ENCODE results near the gene ITPR2.
"Not testable (repeated sequence)": the region's sequence is repeated elsewhere in the genome, so short reads cannot be mapped to it uniquely, and the experiment has no call there.

Gene ITPR2

DNA sequence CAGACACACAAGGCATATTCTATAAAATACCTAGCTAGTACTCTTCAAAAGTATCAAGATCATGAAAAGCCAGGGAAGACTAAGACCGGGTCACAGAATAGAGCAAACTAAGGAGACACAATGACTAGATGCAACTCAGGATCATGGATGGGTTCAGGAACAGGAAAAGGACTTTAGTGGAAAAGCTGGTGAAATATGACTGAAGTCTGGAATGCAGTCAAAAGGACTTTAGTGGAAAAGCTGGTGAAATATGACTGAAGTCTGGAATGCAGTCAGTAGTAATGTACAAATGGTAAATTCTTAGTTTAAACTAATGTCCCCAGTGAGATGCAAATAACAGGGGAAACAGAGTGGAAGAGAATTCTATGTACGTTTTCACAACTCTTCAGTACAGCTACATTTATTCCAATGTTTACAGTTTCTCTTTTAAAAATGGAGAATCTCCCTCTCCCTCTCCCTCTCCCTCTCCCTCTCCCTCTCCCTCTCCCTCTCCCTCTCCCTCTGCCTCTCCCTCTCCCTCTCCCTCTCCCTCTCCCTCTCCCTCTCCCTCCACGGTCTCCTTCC is 49.1 kb downstream of the ITPR2 start:
- DNase-seq: not testable (repeated sequence)

DNA sequence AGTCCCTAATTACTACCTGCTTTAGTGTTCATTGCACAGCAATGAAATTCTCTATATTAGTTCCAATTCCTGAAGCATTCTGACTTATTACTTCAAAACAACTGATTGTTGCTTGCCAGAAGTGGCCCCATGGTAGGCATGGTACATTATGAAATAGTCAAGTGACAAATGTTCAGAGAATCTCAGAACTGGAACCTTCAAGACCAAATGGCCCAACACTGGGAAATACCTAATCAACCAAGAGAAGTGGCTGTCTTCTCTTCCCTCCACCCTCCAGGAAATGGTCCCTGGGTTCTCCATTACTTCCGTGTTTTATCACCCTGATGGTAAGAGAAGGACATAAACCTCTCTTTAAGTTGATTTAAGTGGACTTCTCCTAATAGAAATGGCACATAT is 49.9 kb downstream of the ITPR2 start:
- no peak for DNase-seq

DNA sequence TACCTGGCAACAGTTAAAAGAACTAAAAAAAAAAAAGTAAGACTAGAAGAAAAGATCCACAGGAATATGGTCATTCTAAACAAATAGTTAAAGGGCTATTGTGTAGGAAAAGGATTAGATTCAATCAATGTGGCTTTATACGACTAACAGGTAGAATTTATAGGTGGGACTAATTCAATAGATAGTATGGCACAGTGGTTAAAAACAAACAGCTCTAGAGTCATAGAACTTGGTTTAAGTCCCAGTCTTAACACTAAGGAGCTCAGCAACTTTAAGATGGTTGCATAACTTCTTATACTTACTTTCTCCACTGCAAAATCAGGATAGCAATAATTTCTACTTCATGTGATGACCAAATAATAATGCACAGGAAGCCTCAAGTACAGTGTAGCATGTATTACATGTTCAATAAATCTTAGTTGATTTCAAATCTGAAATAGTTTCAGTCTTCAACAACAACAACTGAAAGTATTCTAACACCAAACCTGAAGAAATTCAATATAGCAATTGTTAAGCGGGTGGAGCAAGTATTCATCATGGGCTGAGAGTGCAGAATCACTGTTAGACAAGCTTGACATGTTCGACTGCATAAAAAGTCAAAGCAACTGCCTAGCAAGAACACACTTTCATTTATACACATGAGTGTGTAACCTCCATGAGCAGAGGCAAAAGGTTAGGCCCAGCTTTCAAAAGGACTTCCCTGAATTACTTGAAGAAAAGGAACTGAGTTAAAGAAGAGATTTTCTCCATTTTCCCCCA is 50.4 kb downstream of the ITPR2 start:
- DNase-seq: no peak

DNA sequence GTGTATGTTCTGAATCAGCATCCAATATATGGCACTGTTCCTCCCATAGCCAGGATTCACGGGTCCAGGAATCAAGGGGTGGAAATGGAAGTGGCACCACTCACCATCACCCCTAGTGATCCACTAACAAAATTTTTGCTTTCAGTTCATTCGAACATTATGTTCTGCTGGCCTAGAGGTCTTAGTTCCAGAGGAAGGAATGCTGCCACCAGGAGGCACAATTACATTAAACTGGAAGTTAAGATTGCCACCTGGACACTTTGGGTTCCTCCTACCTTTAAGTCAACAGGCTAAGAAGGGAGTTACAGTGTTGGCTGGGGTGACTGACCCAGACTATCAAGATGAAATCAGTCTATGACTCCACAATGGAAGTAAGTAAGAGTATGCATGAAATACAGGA is 52.3 kb downstream of the ITPR2 start:
- not testable (repeated sequence) for DNase-seq

DNA sequence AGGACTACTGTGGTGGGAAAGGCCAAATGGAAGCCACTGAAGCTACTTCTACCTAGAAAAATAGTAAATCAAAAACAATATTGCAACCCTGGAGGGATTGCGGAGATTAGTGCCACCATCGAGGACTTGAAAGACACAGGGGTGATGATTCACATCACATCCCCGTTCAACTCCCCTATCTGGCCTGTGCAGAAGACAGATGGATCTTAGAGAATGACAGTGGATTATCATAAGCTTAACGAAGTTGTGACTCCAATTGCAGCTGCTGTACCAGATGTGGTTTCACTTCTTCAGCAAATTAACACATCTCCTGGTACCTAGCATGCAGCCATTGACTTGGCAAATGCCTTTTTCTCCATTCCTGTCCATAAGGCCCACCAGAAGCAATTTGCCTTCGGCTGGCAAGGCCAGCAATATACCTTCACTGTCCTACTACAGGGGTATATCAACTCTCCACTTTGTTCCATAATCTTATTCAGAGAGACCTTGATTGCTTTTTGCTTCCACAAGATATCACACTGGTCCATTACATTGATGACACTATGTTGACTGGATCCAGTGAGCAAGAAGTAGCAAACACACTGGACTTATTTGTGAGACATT is 54.7 kb downstream of the ITPR2 start:
- not testable (repeated sequence) for DNase-seq

DNA sequence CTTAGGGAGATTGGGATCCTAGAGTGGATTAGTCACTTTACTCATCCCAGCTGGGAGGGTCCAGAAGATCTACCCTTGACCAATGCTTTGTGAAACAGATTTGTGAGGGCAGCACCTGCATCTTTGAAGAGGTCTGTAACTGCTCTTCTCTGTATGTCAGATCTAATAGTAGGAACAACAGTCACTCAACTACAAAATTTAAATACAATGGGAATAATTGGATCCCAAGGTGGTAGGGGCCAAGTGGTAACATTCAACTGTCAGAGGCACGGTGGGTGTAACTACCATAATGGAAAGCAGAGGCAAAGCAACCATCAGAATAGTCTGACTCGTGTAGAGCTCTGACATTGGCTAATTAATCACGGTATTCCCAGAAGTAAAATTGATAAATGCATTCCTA is 55.8 kb downstream of the ITPR2 start:
- DNase-seq: no peak

DNA sequence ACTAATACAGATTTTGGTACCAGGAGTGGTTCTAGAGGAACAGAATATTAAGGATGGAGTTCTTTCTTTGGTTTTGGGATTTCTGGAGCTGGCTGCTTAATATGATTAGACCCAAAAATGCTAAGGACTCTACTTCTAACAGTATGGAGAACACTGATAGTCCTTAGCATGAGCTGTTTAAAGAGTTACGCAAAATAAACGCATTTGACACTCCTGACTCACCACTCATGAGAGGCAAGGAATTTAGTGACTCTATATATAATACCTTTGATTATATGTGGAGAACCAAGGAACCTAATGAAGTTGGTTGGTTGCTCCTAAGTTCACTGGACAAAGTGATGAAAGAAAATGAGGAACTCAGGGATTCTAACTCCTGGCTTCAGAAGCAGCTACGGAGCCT is 57.0 kb downstream of the ITPR2 start:
- not testable (repeated sequence) for DNase-seq

DNA sequence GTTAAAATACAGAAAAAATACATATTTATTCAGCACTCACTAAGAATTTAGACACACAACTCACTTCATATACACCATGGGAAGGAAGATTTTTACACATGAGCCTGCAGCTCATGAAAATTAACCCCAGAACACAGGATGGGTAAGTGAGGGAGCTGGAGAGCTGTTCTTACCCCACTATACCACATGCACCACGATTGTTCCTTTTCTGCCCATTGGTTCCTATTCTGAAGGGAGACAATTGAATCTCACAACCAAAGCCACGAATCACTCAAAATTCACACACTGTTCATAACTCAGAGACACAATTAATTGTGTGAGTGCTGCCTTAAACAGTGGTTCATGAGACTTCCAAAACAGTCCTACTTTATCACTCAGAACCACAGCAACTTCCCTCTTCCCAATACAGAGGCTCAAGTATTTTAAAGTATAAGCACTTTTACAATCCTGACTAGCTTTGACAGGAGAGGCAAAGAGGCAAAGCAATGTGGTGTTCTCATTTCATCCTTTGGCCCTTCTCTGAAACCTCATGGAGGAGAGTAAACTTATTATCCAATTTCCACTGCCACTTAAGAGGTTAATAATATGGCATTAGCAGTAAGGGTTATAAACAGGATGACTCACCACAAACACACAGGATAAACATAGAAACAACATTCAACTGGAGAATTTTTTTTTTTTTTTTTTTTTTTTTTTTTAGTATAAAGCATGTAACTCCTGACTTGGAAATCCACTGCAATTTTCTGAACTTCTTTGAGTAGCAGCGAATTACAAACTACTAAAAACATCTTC is 59.5 kb downstream of the ITPR2 start:
- DNase-seq: no peak

DNA sequence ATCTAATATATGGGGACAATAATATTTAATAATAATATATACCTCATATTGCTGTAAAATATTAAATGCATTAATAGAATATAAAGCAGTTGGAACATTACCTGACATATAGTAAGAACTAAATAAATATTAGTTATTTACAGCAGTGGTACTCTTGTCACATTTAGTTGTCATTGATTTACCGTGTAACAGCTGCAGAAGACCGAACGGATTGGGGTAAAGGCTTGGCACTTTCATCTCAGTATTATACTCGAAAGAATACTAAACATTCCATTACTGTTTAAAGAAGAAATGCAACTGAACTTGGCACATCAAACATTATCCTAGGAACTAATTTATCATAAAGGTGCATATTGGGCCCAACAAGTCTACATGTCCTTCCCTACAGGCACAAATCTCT is 61.1 kb downstream of the ITPR2 start:
- DNase-seq: no peak

DNA sequence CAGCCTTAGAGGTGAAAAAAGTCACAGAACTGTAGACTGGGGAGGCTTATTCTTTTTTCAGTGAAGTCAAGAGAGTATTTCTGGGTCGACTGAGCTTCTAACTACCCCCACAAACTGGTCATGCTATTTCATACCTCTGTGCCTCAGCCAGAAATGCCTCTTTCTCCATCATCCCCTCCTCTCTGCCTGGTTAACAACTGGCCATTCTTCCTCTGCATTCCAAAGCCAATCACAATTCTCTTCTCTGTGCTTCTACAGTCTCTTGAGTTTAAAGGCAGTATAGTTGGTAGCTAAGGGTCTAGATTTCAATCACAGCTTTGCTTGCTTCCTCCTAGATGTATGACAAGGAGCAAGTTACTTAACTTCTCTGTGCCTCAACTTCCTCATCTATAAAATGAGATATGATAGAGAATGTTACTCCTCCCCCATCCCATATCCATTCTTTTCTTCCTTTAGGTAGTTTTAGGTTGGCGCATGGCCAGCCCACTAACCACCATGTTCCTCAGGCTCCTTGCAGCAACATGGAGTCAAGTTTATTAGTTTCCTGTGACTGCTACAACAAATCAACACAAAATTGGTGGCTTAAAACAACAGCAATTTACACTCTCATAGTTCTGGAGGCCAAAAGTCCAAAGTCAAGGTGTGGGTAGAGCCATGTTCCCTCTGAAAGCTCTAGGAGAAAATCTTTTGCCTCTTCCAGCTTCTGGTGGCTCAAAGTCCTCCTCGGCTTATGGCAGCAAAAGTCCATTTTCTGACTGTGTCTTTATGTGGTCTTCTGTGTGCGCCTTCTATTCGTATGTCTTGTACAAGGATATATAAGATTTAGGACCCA is 62.5 kb downstream of the ITPR2 start:
- no peak for DNase-seq

DNA sequence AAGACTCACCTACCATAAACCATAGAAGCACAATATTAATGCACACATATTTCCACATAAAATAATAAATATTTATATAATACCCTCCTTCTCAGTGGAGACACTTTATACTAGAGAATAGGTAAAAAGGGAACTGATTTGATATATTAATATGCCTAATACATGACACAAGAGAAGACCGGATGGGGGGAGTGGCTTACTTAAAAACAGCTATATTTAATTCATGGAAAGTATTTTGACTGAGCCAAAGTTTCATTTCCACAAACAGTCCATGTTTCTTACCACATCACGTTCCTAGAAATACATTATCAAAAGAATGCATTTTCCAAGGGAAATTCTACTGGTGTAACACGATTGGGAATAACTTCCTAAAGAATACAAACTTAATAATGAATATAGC is 63.4 kb downstream of the ITPR2 start:
- no peak for DNase-seq

DNA sequence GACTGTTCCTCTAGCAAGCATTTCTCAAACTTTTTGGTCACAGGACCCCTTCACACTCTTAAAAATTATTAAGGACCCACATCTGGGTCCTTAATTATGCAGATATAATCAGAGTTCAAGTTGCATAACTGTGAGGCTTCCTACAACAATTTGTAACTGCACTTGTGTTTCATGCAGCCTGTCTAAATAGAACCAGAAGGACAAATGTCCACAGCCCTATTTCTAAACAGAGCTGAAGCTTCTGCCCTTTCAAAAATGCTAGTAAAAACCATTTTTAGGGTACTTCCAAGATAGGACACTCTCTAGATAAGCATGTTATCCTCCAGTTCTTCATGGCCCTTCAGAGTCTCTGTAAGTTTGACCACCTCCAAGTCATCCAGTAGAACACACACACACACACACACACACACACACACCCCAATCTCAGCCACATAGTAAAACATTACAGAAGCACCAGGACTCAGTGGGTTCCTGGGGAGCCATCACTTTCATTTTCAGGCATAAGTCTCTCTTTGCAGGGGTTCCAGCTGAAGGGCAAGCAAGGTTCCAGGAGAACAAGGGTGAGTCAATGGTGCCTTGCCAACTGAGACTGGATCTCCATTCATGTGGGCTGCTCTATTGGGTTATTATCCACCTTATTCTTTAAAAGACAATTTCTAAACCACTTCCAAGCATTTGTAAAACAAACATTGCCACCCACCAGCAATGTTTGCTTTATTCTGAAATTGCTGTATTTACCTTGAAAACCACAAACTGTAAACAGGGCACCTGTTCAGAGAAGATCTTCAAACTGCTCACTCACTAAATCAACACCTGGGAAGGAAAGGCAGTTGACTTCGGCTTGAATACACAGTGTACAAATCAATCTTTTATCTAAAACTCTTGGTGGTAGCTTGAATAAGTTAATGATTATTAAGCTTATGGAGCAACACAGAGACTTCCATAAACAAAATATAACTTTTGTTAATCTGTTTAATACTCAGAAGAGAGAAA is 64.1 kb downstream of the ITPR2 start:
- no peak for DNase-seq

DNA sequence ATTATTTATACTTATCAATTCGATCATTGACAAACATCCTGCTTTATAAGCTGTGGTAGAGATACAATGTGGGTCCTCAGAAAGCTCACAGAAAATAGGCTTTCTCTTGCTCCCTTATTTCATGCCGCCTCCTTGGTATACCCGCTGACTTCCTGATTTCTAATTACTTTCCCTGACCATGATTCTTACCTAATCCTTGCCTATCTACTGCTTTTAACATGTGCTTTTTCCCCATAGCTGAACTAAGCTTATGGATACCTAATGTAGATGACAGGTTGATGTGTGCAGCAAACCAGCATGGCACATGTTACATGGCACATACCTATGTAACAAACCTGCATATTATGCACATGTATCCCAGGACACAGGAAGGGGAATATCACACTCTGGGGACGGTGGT is 65.1 kb downstream of the ITPR2 start:
- no peak for DNase-seq

DNA sequence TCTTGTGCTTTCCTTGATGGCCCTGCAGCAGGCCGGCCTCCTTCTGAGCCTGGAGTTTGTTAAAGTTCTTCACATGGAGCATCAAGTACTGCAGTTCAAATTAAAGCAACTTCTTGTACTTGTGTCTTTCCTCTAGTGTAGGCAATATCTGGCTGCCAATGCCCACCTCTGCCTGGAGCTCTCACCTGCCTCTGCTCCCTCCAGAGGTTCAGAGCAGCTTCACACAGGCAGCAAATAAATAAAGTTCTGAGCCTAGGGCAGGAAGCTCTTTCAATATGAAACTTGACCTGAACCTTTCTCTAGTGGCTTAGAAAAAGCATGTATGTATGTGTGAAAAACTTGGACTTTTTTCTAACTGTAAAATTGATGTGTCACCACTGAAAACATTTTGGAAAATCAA is 65.9 kb downstream of the ITPR2 start:
- no peak for DNase-seq

DNA sequence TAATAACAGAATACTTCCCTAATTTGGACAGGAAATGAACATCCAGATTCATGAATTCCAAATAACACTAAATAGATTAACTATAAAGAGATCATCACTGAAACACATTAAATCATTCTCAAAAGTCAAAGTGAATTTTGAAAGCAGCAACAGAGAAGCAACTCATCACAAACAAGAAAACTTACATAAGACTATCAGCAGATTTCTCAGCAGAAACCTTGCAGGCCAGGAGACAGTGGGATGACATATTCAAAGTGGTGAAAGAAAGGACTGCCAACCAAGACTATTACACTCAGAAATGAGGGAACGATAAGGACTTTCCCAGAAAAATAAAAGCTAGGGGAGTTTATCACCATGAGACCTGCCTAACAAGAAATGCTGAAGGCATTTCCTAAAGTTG is 70.8 kb downstream of the ITPR2 start:
- no peak for DNase-seq

DNA sequence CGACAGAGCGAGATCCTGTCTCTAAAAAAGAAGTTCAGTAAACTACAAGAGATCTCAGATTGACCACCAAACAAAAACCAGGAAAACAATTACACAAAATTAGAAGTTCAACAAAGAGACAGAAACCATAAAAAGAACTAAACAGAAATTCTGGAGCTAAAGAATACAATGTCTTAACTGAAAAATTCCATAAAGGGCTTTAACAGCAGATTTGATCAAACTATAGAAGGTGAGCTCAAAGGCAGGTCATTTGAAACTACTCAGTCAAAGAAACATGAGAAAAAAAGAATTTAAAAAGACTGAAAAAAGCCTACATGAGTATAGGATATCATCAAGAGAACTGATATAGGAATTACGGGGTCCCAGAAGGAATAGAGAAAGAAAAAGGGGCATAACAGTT is 71.2 kb downstream of the ITPR2 start:
- no peak for DNase-seq

DNA sequence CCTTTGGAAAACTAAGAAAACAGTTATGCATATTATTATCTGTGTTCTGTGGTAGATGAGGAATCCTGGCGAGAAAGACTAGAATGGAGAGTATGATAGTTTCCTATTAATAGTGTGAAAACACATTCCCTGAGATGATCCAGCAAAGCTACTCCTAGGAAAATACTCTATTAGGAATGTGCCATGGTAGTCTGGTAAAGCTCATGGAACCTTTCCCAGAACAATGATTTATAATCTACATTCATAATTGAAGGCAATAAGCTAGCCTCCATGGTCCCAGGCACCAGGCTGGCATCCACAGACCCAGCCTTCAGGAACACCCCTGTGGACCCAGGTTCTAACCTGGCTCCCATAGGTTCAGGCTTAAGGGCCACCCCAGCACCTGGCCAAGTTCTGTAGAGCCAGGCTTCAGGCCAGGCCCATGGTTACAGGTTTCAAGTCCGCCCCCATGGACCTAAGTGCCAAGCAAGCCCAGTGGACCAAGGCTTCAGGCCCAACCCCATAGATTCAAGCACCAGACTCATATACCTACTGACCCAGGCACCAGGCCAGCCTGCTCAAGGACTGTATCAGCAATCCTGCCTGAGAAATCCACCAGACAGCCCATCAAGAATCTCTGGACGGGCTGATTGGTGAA is 72.2 kb downstream of the ITPR2 start:
- no peak for DNase-seq

DNA sequence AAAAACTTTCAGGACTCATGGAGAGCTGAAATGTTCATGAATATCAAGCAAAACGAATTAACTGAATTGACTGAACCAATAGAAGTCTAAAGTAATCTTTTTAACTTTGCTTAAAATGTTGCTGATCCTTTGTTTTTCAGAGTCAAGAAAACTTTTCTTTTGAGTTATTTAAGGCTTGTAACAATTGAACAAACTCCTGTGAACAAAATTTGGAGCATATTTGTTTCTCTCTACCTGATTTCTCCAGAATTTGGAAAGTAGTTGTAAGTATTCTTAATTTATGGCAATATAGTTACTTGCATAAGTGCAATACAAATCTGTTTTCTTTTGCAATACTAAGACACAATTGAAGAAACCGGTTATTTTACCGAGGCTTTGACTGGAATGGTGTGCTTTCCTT is 77.6 kb downstream of the ITPR2 start:
- DNase-seq: not testable (repeated sequence)

DNA sequence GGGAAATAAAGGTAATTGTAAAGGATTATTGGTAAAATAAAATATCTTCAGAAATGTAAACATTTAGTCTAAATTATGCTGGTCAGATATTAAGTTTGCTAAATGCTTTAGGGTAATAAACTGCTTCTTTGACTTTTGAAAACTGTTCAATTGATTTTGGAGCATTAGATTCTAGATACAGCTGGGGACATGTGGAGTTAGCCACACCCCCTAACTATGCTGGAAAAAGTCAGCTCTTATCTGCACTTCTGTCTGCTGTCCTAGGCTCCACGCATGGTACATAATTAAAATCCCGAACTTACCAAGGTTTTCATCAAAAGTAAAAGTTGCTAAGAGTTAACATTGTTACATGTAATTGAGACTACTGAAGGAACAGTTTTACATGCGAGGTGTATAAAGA is 78.8 kb downstream of the ITPR2 start:
- no peak for DNase-seq

DNA sequence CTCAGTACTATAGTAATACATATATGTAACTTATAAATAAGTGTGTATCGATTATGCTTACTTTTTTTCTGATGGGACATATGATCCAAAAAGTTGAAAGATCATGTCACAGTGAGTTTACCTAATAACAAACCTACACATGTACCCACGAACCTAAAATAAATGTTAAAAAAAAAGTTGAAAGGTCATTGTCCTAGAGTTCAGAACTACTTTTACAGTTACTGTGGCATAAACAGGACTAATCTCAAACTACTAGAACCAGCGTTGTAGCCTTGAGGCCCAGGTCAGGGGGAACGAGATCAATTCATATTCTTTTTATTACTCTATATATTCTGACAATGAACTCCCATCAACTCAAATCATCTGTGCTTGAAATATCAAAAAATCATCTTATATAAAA is 81.8 kb downstream of the ITPR2 start:
- no peak for DNase-seq

Data from NK-92 treated with Interleukin-12 subunit alpha and Interleukin-12 subunit beta, amount 100 ng/mL, for 24 hours (cell line).